NCI-H1048 (cell line): ENCODE results near the gene CHST8.
A peak's percentile ranks its signal among the peaks of the same experiment; 100 is the strongest.

Source experiments
- DNase-seq: peaks from one replicate; lab custom pipeline; 2025; lab: John Stamatoyannopoulos, UW

Gene CHST8

GRCh38 chr19:33737681-33738371, 116.1 kb downstream of the CHST8 start:
- DNase-seq: no peak

DNA sequence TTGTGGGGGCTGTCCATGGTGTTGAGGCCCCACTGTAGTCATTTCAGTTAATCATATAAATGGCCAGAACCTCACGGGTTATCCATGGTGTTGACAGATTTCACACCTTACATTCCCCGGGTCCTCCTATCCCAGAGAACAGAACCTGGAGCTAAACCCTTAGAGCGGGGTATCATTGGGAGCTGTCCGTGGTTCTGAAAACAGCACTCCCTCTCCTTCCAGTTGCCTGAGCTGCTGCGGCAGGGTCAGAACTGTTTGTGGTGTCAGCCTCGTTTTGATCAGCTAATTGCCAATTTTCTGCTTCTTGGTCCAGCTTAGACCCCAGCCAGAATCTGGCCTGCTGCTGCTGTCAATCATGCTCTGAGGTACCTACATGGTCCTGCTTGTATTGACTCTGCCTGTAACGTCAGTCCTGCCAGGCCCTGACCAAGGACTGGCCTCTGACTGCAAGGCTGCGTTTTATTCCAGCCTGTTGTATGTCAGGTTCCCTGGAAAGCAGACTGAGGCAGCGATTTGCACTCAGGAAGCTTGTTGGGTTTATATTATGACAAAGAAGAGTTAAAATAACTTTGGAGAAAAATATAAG, 119.2 kb downstream of the CHST8 start:
- DNase-seq: peak; percentile 3

GRCh38 chr19:33745297-33745696, 123.5 kb downstream of the CHST8 start:
- DNase-seq: no peak

DNA sequence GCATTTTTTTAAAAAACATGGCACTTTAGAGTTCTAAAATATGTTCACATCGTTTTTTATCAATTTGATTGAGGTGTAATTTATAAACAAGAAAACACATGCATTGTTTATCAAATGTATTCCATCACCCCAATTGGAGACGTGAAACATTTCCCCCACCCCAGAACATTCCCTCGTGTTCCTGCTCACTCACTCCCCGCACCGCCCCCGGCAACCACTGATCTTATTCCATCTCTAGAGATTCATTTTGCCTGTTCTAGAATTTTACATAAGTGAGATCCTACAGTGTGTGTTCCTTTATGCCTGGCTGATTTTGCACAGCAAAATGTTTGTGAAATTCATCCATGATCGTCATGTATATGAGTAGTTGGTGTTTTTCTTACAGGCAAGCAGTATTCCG, 124.4 kb downstream of the CHST8 start:
- no peak for DNase-seq

GRCh38 chr19:33747273-33747672, 125.5 kb downstream of the CHST8 start:
- no peak for DNase-seq

DNA sequence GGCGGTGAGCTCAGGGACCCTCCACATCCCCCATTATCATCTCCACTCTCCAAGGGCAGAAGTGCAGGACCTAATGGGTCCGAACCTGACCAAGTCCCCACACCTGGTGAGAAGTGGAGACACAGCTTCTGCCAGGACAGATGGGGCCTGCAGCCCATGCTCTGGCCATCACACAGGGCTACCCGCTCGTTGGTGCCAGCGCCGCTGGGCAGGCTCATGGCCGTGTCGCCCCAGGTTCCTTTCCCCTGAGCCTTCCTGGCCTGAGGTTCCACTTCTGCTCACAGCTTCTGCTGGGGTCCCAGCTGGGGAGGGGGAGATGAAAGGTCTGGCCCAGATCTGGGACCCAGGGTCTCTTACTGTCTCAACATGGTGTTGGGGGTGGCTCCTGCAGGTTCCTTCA, 126.5 kb downstream of the CHST8 start:
- no peak for DNase-seq

DNA sequence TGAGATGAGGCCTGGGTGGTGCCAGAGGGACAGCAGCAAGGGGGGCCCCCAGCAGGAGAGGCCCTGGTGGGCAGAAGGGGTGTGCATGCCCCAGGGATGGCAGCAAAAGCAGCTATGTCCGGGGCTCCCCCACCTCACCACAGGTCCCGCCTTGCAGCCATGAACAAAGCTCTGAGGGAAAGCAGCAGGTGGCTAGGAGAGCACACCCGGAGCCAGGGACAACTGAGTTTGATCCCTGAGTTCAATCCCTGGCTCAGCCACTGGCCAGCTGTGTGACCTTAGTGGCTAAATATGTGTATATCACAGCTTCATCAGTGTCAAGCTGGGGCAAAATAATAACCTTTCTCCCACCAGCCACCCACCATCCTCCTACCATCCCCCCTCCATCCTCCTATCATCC, 127.3 kb downstream of the CHST8 start:
- no peak for DNase-seq

DNA sequence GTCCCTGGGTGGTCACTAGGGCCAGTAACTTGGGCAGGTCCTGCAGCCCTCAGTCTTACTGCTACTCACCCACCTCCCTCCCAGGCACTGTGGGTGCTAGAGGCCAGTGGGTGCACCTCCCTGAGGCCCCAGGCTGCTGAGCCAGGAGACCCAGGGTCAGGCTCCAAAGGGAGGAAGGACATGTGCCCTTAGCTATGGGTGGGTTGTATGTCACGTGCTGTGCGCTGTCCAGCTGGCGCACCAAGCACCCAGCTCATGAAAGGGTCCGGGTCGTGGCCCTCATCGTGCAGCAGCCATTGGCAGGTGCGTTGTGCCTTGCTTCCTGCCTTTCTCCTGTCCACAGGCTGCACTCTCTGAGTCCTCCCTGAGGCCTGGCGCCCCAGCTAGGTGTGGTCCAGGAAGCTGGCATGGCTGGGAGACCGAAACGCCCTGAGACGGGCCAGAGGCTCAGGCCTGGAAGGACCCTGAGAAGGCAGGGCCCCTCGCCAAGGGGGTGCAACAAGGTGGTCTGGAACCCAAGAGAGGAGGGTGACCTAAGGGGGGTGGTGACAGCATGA, 127.9 kb downstream of the CHST8 start:
- no peak for DNase-seq

DNA sequence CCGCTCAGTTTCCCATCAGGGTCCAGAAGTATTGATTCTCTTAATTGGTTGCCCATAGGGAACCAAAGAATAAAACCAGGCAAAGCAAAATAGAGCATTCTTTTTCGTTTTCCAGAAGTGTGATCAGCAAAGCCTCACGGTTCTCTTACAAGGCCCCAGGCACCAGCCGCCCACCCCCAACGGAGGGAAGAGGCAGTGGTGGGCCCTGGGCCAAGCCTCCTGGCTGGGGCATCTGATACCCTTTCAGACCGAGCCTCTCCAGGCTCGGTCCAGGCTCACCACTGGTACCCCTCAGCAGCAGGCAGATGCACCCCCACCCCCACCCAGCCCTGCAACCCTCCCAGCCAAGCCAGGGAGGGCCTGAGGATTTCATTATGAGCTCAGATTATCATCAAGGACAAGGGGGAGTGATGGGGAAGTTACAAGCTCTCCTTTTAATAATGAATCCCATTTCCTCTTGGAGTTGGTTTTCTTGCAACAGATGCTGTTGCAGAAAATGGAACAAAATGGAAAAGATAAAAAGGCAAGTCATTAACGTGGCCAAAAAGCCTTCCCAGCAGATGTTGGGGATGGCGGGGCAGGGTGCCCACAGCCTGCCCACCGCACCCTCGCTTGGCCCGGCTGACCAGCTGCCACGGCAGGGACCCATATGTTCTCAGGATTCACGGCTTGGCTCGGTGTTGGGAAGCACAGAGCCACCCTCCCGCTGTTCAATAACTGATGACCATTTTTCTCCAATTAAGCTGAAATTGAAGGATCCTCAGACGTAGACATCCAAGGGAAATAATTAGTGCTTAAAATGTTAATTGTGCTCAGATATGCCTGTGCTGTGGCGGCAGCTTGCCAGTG, 129.1 kb downstream of the CHST8 start:
- no peak for DNase-seq

DNA sequence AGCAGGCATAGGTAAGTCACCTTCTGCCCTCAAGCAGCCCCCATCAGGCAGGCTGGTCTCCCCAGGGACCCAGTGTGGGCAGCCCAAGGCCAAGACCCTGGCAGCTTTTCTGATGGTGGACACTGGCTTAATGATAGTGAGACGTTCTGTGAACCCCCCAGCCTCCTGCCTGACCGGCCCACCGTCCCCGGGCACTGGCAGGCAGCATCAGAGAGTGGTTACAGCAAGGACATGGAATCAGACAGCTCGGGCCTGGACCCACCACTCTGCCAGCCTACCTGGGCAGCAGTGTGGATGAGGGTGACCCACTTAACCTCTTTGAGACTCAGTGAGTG, 129.7 kb downstream of the CHST8 start:
- no peak for DNase-seq

DNA sequence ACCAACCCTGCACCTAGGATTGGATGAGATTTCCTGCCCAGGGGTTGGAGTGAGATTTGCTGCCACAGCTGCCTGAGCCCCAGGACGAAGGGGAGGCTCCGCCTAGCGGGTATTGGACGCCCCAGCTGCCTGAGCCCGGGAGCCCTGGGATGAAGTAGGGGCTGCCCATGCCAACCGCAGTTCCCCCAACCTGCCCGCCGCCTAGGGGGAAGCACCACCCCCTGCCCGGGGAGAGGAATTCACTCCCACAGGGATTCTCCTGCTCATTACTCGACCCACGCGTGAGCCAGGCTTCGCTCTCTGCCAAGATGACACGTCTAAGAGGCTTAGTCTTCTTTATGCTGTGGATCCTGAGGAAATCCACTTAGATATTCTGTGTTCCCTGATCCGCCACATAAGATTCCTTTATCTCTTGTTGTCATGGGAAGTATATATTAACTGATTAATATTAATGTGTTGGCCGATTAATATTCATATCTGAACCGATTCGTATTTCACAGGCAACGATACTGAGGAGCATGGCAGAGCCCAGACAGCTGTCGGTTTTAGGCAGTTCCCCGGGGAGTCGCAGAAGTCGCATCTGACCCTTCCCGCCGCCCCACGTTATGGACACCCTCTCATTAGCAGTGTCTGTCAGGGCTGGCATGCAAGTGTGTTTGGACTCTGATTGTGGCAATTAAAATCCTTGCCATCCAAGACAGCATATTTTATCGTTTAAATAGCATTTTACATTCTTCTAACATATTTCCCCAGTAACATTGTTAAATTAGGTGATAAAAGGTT, 130.5 kb downstream of the CHST8 start:
- no peak for DNase-seq

DNA sequence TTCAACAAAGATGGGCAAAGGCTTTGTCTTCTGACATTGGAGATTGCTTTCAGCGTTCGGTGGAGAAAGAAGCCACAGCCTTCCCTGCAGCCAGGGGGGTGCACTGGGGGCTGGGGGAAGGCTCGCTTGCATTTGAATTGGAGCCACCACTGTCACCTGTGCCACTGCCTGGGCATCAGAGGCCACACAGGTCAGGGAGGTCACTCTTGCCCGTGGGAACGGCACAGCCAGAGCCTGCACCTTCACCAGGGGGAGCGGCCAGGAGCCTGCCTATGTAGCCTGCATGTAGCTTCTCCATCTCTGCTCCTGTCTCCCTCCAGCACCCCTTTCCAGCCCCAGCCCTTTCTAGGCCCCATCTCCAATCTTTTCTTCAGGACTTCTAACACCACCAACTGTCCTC, 131.2 kb downstream of the CHST8 start:
- DNase-seq: no peak

- no peak for DNase-seq
Measured at GRCh38 chr19:33754361-33754760, 132.6 kb downstream of the CHST8 start.

DNA sequence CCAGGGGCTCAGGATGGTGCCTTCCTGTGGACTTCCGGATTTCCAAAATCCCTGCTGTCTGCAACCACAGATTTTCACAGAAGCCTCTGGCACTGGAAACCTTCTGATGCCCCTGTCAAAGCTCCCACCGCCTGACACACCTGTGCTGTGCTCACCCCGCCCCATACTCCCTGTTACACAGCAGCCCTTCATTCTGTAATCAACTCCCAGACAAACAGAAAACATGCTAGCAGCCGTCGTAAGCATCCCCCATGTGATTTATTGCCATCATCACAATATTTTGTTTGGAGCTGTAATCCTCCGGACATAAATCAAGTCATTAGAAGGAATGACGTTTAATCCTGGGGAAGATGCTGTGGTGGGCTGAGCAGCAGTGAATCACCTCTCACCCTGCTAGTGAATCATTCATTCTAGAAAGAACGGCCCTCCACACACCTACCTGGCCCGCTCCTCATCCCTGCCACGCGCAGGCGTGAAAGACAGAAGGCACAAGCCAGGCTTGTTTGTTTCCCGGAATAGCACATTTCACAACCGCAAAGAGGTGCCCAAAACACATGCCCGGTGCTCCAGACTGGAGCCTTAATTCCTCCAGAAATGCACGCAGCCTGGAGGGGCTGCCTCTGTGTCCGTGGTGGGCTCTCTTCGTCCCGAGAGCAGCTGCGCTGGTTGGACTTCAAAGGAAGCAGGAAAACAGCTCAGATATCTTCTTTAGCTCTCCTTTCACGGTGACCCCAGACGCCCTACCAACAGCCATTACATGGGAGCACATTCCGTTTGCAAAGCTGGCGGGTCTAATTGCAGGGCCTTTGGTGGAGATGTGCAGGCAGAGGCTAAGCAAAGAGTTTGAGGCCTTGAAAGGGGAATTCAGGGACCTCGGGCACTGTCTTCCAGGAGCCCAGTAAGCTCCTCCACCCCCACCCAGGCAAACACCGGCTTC, 133.6 kb downstream of the CHST8 start:
- DNase-seq: no peak

DNA sequence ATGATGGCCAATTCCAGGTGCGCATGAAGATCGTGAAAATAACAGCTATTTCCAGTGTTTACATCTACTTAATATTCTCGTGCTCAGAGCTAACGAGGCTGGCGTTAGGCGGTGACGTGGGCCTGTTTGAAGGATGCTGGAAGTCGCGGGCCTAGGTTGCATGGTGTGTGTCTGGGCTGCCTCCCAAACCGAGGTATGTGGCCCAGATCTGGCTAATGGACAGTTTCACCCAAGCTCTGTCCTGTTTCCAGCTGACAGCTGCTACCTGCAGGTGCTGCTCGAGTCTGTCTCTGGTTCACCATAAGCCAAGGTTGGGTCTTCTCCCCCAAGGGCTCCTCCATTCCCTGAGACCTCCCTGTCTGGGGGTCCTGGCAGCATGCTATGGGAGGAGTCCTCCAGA, 134.4 kb downstream of the CHST8 start:
- DNase-seq: no peak

GRCh38 chr19:33758541-33759013, 136.8 kb downstream of the CHST8 start:
- no peak for DNase-seq

GRCh38 chr19:33759356-33759755, 137.6 kb downstream of the CHST8 start:
- no peak for DNase-seq

DNA sequence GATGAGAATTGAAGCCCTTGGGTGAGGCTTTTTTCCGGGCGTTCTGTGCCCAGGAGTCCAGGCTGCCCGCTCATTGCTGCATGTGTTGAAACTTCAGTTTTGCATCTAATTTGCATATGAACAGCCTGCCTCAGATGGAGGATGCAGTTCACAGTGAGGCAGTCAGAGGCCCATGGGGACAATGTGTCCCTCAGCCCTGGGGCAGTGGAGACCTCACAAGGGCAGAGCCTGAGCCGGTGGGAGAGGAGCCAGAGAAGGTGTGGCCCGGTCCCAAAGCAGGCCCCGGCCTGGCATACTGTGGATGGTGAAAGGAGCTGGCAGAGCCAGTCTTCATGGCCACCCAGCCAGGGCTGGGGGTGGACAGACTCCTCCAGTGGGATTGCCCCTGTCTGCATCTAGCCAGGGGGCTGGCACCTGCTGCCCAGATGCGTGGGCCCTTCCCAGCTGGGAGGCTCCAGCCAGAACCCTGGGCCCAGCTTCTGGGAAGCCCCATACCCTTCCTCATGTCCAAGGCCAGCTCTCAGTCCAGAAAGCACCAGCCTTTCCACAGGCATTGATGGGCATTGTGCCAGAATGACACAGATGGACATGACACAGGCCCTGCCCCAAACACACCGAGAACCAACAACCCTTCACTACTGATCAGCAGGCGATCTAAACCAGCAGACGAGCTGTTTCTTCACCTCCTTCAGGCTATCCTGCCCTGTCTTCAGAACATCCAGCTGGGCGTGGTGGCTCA, 142.0 kb downstream of the CHST8 start:
- peak; percentile 54 for DNase-seq

GRCh38 chr19:33766623-33767022, 144.9 kb downstream of the CHST8 start:
- DNase-seq: no peak

DNA sequence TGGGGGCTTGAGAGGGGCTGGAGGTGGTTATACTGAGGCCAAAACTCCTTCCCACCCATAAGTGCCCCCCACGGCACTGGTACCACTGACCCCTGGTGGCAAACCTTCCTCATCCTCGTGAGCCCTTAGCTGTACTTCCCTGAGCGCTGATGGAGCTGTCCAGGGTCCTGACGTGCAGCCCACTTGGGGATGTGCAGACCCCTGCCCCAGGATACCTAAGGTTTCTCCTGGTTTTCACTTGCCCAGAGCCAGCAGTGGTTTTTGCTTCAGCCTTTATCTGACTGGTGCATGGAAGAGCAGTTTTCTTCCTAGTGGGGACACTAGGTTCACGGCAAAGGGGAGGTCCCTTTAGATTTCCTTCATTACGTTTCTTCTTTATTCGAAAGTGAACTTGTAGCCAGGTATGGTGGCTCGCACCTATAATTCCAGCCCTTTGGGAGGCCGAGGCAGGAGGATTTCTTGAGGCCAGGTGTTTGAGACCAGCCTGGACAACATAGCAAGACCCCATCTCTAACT, 146.2 kb downstream of the CHST8 start:
- no peak for DNase-seq
